Ishikawa (cell line): ENCODE data around the gene POLR2L.

ENCODE experiments used
- CEBPB ChIP-seq: IDR thresholded peaks from 2 replicates; pipeline ENCODE4 v1.6.1; 2012
- CREB1 ChIP-seq: IDR thresholded peaks from 2 replicates; pipeline ENCODE4 v1.6.1; 2012; ENCODE audit warnings: low read depth
- EP300 ChIP-seq: IDR thresholded peaks from 2 replicates; pipeline ENCODE4 v1.6.1; 2012; ENCODE audit warnings: borderline replicate concordance
- FOXM1 ChIP-seq: IDR thresholded peaks from 2 replicates; pipeline ENCODE4 v1.6.1; 2012; ENCODE audit warnings: low read depth, borderline replicate concordance
- NFIC ChIP-seq: IDR thresholded peaks from 2 replicates; pipeline ENCODE4 v1.6.1; 2012
- REST ChIP-seq: IDR thresholded peaks from 2 replicates; pipeline ENCODE4 v1.6.1; 2012; ENCODE audit warnings: low read depth, mild to moderate bottlenecking
- TAF1 ChIP-seq: IDR thresholded peaks from 2 replicates; pipeline ENCODE4 v1.6.1; 2012; ENCODE audit warnings: low read depth, mild to moderate bottlenecking
- TEAD4 ChIP-seq: IDR thresholded peaks from 2 replicates; pipeline ENCODE4 v1.6.1; 2012

GRCh38 chr11:815675-816432 lies 26.5 kb downstream of the POLR2L start:
- TF ChIP-seq TAF1 (no peak), TEAD4 (no peak), REST (no peak), CEBPB (no peak), NFIC (no peak), CREB1 (no peak), FOXM1 (no peak), EP300 (no peak)
